WTC11 (cell line): ENCODE data around the gene ZBTB24. TPM values are rescaled to one million over a fixed set of nuclear protein-coding genes. Genes with fewer than 3 reads are reported as not detected.

Source experiments
- ATAC-seq: fragments of 200-7000 bp; cut with Tn5 transposase; 2 replicates; pipeline ENCODE4 v1.10.0; 2021; ENCODE audit warnings: mild to moderate bottlenecking, moderate library complexity
- CTCF ChIA-PET: fragments of 300-600 bp; sonication (Branson Sonifier 250); formaldehyde crosslinking; loops from one replicate; lab custom pipeline; 2021; ENCODE audit warnings: antibody characterized with exemption; lab: Charles Lee
- POLR2A ChIA-PET: fragments of 350-600 bp; sonication (Branson Sonifier 250); formaldehyde crosslinking; loops from one replicate; lab custom pipeline; 2021; ENCODE audit warnings: antibody characterized with exemption; lab: Charles Lee
- DNase-seq: peaks from one replicate; pipeline ENCODE4 v3.0.0; 2021; ENCODE audit warnings: low spot score
- H3K27ac Mint-ChIP-seq: 2 replicates; pipeline ENCODE4 v1.8.0; 2021; ENCODE audit warnings: mixed read lengths
- H3K27me3 Mint-ChIP-seq: 2 replicates; pipeline ENCODE4 v1.8.0; 2021; ENCODE audit warnings: low read depth, mild to moderate bottlenecking, moderate library complexity, mixed read lengths
- H3K36me3 Mint-ChIP-seq: 2 replicates; pipeline ENCODE4 v1.8.0; 2021; ENCODE audit warnings: mixed read lengths
- H3K4me1 Mint-ChIP-seq: 2 replicates; pipeline ENCODE4 v1.8.0; 2022; ENCODE audit warnings: mixed read lengths
- H3K4me3 Mint-ChIP-seq: 2 replicates; pipeline ENCODE4 v1.8.0; 2021; ENCODE audit warnings: mild to moderate bottlenecking, moderate library complexity, mixed read lengths
- H3K9me3 Mint-ChIP-seq: 2 replicates; pipeline ENCODE4 v1.8.0; 2021; ENCODE audit warnings: mixed read lengths
- AR ChIP-seq: fragments of 250-450 bp; sonication (Bioruptor Pico); IDR thresholded peaks from 2 replicates; pipeline ENCODE4 v1.9.0; 2021; ENCODE audit warnings: mild to moderate bottlenecking
- ATF1 ChIP-seq: sonication (generic); formaldehyde crosslinking; IDR thresholded peaks from 2 replicates; pipeline ENCODE4 v1.8.1; 2023; ENCODE audit warnings: mild to moderate bottlenecking, moderate library complexity, missing genetic modification reagents
- FOXJ3 ChIP-seq: sonication (generic); formaldehyde crosslinking; IDR thresholded peaks from 2 replicates; pipeline ENCODE4 v1.9.0; 2021; ENCODE audit warnings: missing genetic modification reagents, mild to moderate bottlenecking, borderline replicate concordance
- GRHL2 ChIP-seq: fragments of 250-450 bp; sonication (Bioruptor Pico); IDR thresholded peaks from 2 replicates; pipeline ENCODE4 v1.8.0; 2022; ENCODE audit warnings: mild to moderate bottlenecking, moderate library complexity; ENCODE audit not compliant: insufficient replicate concordance, severe bottlenecking
- JAZF1 ChIP-seq: fragments of 250-450 bp; sonication (Bioruptor Pico); IDR thresholded peaks from 2 replicates; pipeline ENCODE4 v1.9.0; 2021; ENCODE audit warnings: moderate library complexity, mild to moderate bottlenecking, inconsistent platforms
- JUN ChIP-seq: sonication (generic); formaldehyde crosslinking; IDR thresholded peaks from 2 replicates; pipeline ENCODE4 v1.8.0; 2023; ENCODE audit warnings: mild to moderate bottlenecking, missing genetic modification reagents
- SMAD4 ChIP-seq: sonication (generic); formaldehyde crosslinking; IDR thresholded peaks from 2 replicates; pipeline ENCODE4 v1.8.0; 2022; ENCODE audit warnings: mild to moderate bottlenecking, missing genetic modification reagents
- STAT6 ChIP-seq: sonication (generic); formaldehyde crosslinking; conservative IDR thresholded peaks from 2 replicates; pipeline ENCODE4 v1.8.1; 2023; ENCODE audit warnings: mild to moderate bottlenecking, low read depth, missing genetic modification reagents, moderate library complexity
- ZNF121 ChIP-seq: sonication (generic); formaldehyde crosslinking; IDR thresholded peaks from 2 replicates; pipeline ENCODE4 v1.8.0; 2023; ENCODE audit warnings: missing genetic modification reagents
- ZNF263 ChIP-seq: sonication (generic); formaldehyde crosslinking; IDR thresholded peaks from 2 replicates; pipeline ENCODE4 v1.8.1; 2022; ENCODE audit warnings: low read depth, mild to moderate bottlenecking, moderate library complexity, missing genetic modification reagents
- ZNF281 ChIP-seq: sonication (generic); formaldehyde crosslinking; IDR thresholded peaks from 2 replicates; pipeline ENCODE4 v1.8.0; 2023; ENCODE audit warnings: mild to moderate bottlenecking, missing genetic modification reagents
- ZNF317 ChIP-seq: sonication (generic); formaldehyde crosslinking; IDR thresholded peaks from 2 replicates; pipeline ENCODE4 v1.8.1; 2023; ENCODE audit warnings: low read depth, mild to moderate bottlenecking, moderate library complexity, missing genetic modification reagents, borderline replicate concordance
- ZSCAN18 ChIP-seq: fragments of 250-450 bp; sonication (Bioruptor Pico); IDR thresholded peaks from 2 replicates; pipeline ENCODE4 v2.1.2; 2022; ENCODE audit warnings: mild to moderate bottlenecking, moderate library complexity
- total RNA-seq: library from RNA; stranded (reverse); gene quantifications from 3 replicates; pipeline ENCODE4 v1.2.3, GENCODE V29; 2021
- TF ChIP-seq, protein P1 (sequence below): fragments of 250-450 bp; sonication (Bioruptor Pico); IDR thresholded peaks from 2 replicates; pipeline ENCODE4 v1.9.0; 2021; ENCODE audit warnings: mild to moderate bottlenecking, borderline replicate concordance
- TF ChIP-seq, protein P2 (sequence below): fragments of 250-450 bp; sonication (Bioruptor Pico); IDR thresholded peaks from 2 replicates; pipeline ENCODE4 v1.9.0; 2021; ENCODE audit warnings: mild to moderate bottlenecking
- TF ChIP-seq, protein P3 (sequence below): sonication (generic); formaldehyde crosslinking; IDR thresholded peaks from 2 replicates; pipeline ENCODE4 v1.8.0; 2022; ENCODE audit warnings: mild to moderate bottlenecking, missing genetic modification reagents

Gene ZBTB24
- total RNA-seq, 1 experiment from 2014 or later = 14.7 TPM

- Mint-ChIP-seq H3K36me3 (no peaks in the 10 kb centered on the region), H3K4me3 (no peak overlapping the region), H3K9me3 (no peaks in the 10 kb centered on the region), H3K27me3 (no peaks in the 10 kb centered on the region; the same call in 1 of the 2 replicates), H3K4me1 (no peaks in the 10 kb centered on the region), H3K27ac (no peak overlapping the region)
- ChIA-PET POLR2A (no interaction called here), CTCF (interaction anchor here (0.6 kb wide), 1 partner anchor 322 kb away, joined by 3 read pairs; no protein-coding TSS in a partner anchor)
- TF ChIP-seq ATF1 (no peak), JAZF1 (no peak)
- ATAC-seq = no peak
- DNase-seq = no peak
These were observed 53.5 kb downstream of the ZBTB24 start for GRCh38 chr6:109429496-109429895.

- POLR2A ChIA-PET = no interaction called here
- TF ChIP-seq, protein P1, sequence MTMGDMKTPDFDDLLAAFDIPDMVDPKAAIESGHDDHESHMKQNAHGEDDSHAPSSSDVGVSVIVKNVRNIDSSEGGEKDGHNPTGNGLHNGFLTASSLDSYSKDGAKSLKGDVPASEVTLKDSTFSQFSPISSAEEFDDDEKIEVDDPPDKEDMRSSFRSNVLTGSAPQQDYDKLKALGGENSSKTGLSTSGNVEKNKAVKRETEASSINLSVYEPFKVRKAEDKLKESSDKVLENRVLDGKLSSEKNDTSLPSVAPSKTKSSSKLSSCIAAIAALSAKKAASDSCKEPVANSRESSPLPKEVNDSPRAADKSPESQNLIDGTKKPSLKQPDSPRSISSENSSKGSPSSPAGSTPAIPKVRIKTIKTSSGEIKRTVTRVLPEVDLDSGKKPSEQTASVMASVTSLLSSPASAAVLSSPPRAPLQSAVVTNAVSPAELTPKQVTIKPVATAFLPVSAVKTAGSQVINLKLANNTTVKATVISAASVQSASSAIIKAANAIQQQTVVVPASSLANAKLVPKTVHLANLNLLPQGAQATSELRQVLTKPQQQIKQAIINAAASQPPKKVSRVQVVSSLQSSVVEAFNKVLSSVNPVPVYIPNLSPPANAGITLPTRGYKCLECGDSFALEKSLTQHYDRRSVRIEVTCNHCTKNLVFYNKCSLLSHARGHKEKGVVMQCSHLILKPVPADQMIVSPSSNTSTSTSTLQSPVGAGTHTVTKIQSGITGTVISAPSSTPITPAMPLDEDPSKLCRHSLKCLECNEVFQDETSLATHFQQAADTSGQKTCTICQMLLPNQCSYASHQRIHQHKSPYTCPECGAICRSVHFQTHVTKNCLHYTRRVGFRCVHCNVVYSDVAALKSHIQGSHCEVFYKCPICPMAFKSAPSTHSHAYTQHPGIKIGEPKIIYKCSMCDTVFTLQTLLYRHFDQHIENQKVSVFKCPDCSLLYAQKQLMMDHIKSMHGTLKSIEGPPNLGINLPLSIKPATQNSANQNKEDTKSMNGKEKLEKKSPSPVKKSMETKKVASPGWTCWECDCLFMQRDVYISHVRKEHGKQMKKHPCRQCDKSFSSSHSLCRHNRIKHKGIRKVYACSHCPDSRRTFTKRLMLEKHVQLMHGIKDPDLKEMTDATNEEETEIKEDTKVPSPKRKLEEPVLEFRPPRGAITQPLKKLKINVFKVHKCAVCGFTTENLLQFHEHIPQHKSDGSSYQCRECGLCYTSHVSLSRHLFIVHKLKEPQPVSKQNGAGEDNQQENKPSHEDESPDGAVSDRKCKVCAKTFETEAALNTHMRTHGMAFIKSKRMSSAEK = no peak
- TF ChIP-seq ZNF263 (CRISPR knock-in tag) (no peak), ZNF121 (CRISPR knock-in tag) (no peak), ZNF281 (CRISPR knock-in tag) (no peak), JUN (CRISPR knock-in tag) (no peak), ZNF317 (CRISPR knock-in tag) (no peak), AR (CRISPR knock-in tag) (no peak), FOXJ3 (no peak), SMAD4 (CRISPR knock-in tag) (no peak), GRHL2 (no peak), STAT6 (CRISPR knock-in tag) (no peak), ZSCAN18 (CRISPR knock-in tag) (no peak)
- TF ChIP-seq, protein P2, sequence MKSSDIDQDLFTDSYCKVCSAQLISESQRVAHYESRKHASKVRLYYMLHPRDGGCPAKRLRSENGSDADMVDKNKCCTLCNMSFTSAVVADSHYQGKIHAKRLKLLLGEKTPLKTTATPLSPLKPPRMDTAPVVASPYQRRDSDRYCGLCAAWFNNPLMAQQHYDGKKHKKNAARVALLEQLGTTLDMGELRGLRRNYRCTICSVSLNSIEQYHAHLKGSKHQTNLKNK = no peak
- TF ChIP-seq, protein P3, sequence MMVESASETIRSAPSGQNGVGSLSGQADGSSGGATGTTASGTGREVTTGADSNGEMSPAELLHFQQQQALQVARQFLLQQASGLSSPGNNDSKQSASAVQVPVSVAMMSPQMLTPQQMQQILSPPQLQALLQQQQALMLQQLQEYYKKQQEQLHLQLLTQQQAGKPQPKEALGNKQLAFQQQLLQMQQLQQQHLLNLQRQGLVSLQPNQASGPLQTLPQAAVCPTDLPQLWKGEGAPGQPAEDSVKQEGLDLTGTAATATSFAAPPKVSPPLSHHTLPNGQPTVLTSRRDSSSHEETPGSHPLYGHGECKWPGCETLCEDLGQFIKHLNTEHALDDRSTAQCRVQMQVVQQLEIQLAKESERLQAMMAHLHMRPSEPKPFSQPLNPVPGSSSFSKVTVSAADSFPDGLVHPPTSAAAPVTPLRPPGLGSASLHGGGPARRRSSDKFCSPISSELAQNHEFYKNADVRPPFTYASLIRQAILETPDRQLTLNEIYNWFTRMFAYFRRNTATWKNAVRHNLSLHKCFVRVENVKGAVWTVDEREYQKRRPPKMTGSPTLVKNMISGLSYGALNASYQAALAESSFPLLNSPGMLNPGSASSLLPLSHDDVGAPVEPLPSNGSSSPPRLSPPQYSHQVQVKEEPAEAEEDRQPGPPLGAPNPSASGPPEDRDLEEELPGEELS (CRISPR knock-in tag) = no peak
These were observed 54.0 kb downstream of the ZBTB24 start for GRCh38 chr6:109428889-109429477.

More at GRCh38 chr6:109428889-109429477, 54.0 kb downstream of the ZBTB24 start:
- H3K4me1 Mint-ChIP-seq = no peaks in the 10 kb centered on the region
- no peak overlapping the region for H3K27ac Mint-ChIP-seq
- no peaks in the 10 kb centered on the region; the same call in 1 of the 2 replicates for H3K27me3 Mint-ChIP-seq
- no peaks in the 10 kb centered on the region for H3K9me3 Mint-ChIP-seq
- ATAC-seq (no peak), DNase-seq (no peak)
- H3K36me3 Mint-ChIP-seq = no peaks in the 10 kb centered on the region
- H3K4me3 Mint-ChIP-seq = no peak overlapping the region
- CTCF ChIA-PET = interaction anchor here (0.6 kb wide), 1 partner anchor 321 kb away, joined by 3 read pairs; no protein-coding TSS in a partner anchor
